ENCODE measurements around the gene CFAP141. TPM values are rescaled to one million over a fixed set of nuclear protein-coding genes. Genes with fewer than 3 reads are reported as not detected.

The CFAP141 gene
- total RNA-seq, 1 donor from 2014 or later: not detected

DNA sequence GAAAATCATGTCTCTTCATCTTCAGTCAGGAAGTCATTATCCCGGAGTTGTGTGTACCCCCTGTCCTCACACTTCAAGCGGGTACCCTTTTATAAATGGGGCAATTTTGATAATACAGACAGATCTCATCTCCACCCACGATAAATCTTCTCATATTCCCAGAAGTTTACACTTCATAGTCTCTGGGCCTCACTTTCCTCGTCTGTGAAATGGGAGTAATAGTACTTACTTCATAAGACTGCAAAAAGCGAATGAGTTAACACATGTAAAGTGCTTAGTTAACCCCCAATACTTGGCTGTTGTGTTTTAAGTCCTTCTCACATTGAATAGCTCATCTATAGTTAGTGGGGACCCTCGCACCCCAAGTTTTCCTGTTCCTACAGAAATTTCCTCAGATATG, 52.1 kb downstream of the CFAP141 start:
- TF ChIP-seq EZH2 (IDR thresholded peaks at IDR 0.05) (no peak), CTCF (IDR thresholded peaks at IDR 0.05) (no peak), EZH2phosphoT487 (IDR thresholded peaks at IDR 0.05) (no peak)
- Histone ChIP-seq H3K9ac (no peak overlapping the region), H3K4me3 (no peak overlapping the region), H3K36me3 (peaks cover under 1% of the 10 kb centered on the region), H2AFZ (replicated peaks) (no peak overlapping the region), H3K27ac (no peak overlapping the region), H3K27me3 (no peaks in the 10 kb centered on the region), H3K4me2 (no peak overlapping the region), H3K4me1 (peaks cover 11% of the 10 kb centered on the region), H4K20me1 (ENCODE audit: low read depth) (no peaks in the 10 kb centered on the region), H3K9me3 (ENCODE audit: low read depth) (no peaks in the 10 kb centered on the region), H3F3A (ENCODE audit: low read depth) (peaks cover 21% of the 10 kb centered on the region), H3K79me2 (ENCODE audit: low read depth) (no peaks in the 10 kb centered on the region)
- H3K4me1 Mint-ChIP-seq: peaks cover 15% of the 10 kb centered on the region
- peaks cover 9% of the 10 kb centered on the region for H3K36me3 Mint-ChIP-seq
- H3K9me3 Mint-ChIP-seq: no peaks in the 10 kb centered on the region
- DNase-seq (ENCODE audit: low spot score): no peak
- no peak overlapping the region for H3K27ac Mint-ChIP-seq
- peaks cover 4% of the 10 kb centered on the region for H3K27me3 Mint-ChIP-seq (ENCODE audit: insufficient read depth, low read depth)
- H3K4me3 Mint-ChIP-seq: no peak overlapping the region

DNA sequence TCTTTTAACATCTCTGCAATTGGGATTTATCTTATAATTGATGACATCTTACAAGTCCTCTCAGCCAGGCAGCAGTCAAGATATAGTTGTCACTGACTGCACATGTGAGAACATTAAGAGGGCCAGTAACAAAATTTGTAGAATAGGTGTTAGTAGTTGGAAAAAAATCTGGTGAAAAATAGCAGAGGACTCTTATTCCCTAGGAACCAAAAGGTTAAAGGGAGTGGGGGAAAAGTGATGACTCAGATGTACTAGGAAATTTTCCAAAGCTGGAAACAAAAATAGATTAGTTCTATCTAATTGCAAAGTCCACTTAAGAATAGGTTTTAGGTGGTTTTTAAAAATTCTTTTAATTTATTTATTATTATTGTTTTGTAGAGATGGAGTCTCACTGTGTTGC, 54.8 kb downstream of the CFAP141 start:
- no peak overlapping the region for H3K27ac ChIP-seq
- no peaks in the 10 kb centered on the region for H4K20me1 ChIP-seq (ENCODE audit: low read depth)
- Mint-ChIP-seq H3K27ac (no peak overlapping the region), H3K27me3 (ENCODE audit: insufficient read depth, low read depth) (peaks cover 4% of the 10 kb centered on the region), H3K4me1 (no peaks in the 10 kb centered on the region), H3K9me3 (no peaks in the 10 kb centered on the region), H3K36me3 (no peaks in the 10 kb centered on the region), H3K4me3 (no peak overlapping the region)
- no peak overlapping the region for H3K9ac ChIP-seq
- no peaks in the 10 kb centered on the region for H3K36me3 ChIP-seq
- H3K4me2 ChIP-seq: no peak overlapping the region
- H3K9me3 ChIP-seq (ENCODE audit: low read depth): no peaks in the 10 kb centered on the region
- no peaks in the 10 kb centered on the region for H3K4me1 ChIP-seq
- H3K27me3 ChIP-seq: no peaks in the 10 kb centered on the region
- no peak for DNase-seq (ENCODE audit: low spot score)
- peaks cover 12% of the 10 kb centered on the region for H3F3A ChIP-seq (ENCODE audit: low read depth)
- H2AFZ ChIP-seq (replicated peaks): no peak overlapping the region
- TF ChIP-seq EZH2phosphoT487 (IDR thresholded peaks at IDR 0.05): no peak
- no peak for TF ChIP-seq CTCF (IDR thresholded peaks at IDR 0.05)
- no peak for TF ChIP-seq EZH2 (IDR thresholded peaks at IDR 0.05)
- H3K4me3 ChIP-seq: no peak overlapping the region
- no peaks in the 10 kb centered on the region for H3K79me2 ChIP-seq (ENCODE audit: low read depth)

MicroRNAs encoded within 50 kb of the gene (microRNA counts, 767-probe panel; counts per million panel counts)
- microRNA hsa-miR-190b: 460 counts per million, percentile 90 among the panel's probes with 10 or more counts

Small RNA genes within 50 kb of the gene (microRNA-seq; reads per million reads assigned to microRNA genes)
- 2.0 reads per million, percentile 5 among the genes with 10 or more reads in this experiment for gene MIR190B

Small RNA genes within 50 kb of the gene (small RNA-seq; reads per million reads assigned to genes)
- gene MIR190B: not detected

Other genes starting within 250 kb of the CFAP141 start
- gene CRTC2, start 247.7 kb downstream of the CFAP141 start, total RNA-seq (ENCODE audit: low replicate concordance): 6.7 and 14.2 TPM in 2 replicates
- 73.2 and 131 TPM in 2 replicates for gene SLC39A1, start 242.8 kb downstream of the CFAP141 start, total RNA-seq (ENCODE audit: low replicate concordance)
- 33.8 and 39.7 TPM in 2 replicates for gene CREB3L4, start 238.4 kb downstream of the CFAP141 start, total RNA-seq (ENCODE audit: low replicate concordance)
- 47.7 and 94.7 TPM in 2 replicates for gene JTB, start 228.7 kb downstream of the CFAP141 start, total RNA-seq (ENCODE audit: low replicate concordance)
- 14.3 and 15.1 TPM in 2 replicates for gene RAB13, start 220.0 kb downstream of the CFAP141 start, total RNA-seq (ENCODE audit: low replicate concordance)
- gene RPS27, start 215.6 kb downstream of the CFAP141 start, total RNA-seq (ENCODE audit: low replicate concordance): 3,368 and 3,415 TPM in 2 replicates
- not detected in 2 replicates for gene NUP210L, start 51.3 kb downstream of the CFAP141 start, total RNA-seq (ENCODE audit: low replicate concordance)
- gene TPM3, start 14.2 kb downstream of the CFAP141 start, total RNA-seq (ENCODE audit: low replicate concordance): 408 and 596 TPM in 2 replicates
- 135 and 148 TPM in 2 replicates for gene UBAP2L, start 14.6 kb upstream of the CFAP141 start, total RNA-seq (ENCODE audit: low replicate concordance)
- 57.9 and 65.9 TPM in 2 replicates for gene HAX1, start 66.3 kb upstream of the CFAP141 start, total RNA-seq (ENCODE audit: low replicate concordance)
- gene AQP10, start 114.8 kb upstream of the CFAP141 start, total RNA-seq (ENCODE audit: low replicate concordance): not detected in 2 replicates
- gene ATP8B2, start 119.2 kb upstream of the CFAP141 start, total RNA-seq (ENCODE audit: low replicate concordance): 41.6 and 63.4 TPM in 2 replicates
- 0.09 TPM in 1 of 2 replicates, not detected in the other for gene IL6R, start 199.0 kb upstream of the CFAP141 start, total RNA-seq (ENCODE audit: low replicate concordance)